Neuron (in vitro differentiated cells): ENCODE measurements around the gene UBXN2A.
A peak's percentile ranks its signal among the peaks of the same experiment; 100 is the strongest.
"Not testable (repeated sequence)": the region's sequence is repeated elsewhere in the genome, so short reads cannot be mapped to it uniquely, and the experiment has no call there.

Experiments
- H2AFZ ChIP-seq: one replicate; pipeline ENCODE4 v1.6.1; 2013; ENCODE audit warnings: low read depth, mild to moderate bottlenecking, inconsistent platforms, low read length, moderate library complexity
- H3K27me3 ChIP-seq: one replicate; pipeline ENCODE4 v1.6.1; 2013; ENCODE audit warnings: low read length; ENCODE audit not compliant: insufficient read depth
- H3K36me3 ChIP-seq: one replicate; pipeline ENCODE4 v1.6.1; 2013; ENCODE audit warnings: low read length; ENCODE audit not compliant: insufficient read depth
- H3K4me1 ChIP-seq: one replicate; pipeline ENCODE4 v1.6.1; 2013; ENCODE audit warnings: low read length; ENCODE audit not compliant: insufficient read depth
- H3K4me3 ChIP-seq: 2 replicates; pipeline ENCODE4 v1.5.1; 2013; ENCODE audit warnings: mild to moderate bottlenecking, low read length, moderate library complexity
- H3K9me3 ChIP-seq: one replicate; pipeline ENCODE4 v1.6.1; 2013; ENCODE audit warnings: low read length

Gene UBXN2A

DNA sequence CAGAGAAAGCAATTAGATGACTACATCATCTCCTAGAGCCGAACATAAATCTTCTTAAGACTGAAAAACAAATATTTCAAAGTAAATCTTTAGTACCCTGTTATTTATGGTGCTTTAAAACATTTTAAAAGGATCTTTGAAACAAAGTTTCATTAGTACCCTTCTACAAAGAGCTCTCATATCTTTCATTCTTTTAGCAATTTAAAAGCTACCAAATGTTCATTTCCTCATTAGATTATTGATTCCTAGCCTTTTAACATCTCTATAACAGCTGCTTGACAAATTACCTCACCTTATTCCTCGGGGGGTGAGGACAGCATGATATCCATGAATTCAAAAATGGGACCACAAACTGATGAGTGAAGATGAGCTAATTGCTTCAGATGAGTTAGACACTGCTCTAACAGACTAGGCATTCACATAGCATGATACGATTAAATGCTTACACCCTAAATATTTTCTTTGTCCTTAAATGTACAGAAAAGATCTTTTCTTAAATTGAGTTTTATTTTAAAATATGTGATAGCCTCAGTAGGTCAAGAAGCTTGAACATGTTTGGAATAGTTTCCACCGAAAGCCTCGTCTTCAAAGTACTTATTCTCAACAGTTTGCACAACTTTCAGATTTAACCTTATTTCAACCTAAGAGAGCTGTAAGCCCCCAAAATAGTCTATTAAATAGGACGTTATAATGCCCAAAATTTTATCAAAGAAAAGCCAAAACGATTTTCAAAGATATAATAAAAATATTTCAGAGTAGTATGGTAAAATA lies 15.5 kb upstream of the UBXN2A start:
- Histone ChIP-seq H3K4me1 (peaks cover 10% of the 10 kb centered on the region), H2AFZ (no peak overlapping the region), H3K36me3 (peaks cover 7% of the 10 kb centered on the region), H3K9me3 (no peaks in the 10 kb centered on the region), H3K27me3 (no peaks in the 10 kb centered on the region), H3K4me3 (peak overlapping the region; percentile 85)

DNA sequence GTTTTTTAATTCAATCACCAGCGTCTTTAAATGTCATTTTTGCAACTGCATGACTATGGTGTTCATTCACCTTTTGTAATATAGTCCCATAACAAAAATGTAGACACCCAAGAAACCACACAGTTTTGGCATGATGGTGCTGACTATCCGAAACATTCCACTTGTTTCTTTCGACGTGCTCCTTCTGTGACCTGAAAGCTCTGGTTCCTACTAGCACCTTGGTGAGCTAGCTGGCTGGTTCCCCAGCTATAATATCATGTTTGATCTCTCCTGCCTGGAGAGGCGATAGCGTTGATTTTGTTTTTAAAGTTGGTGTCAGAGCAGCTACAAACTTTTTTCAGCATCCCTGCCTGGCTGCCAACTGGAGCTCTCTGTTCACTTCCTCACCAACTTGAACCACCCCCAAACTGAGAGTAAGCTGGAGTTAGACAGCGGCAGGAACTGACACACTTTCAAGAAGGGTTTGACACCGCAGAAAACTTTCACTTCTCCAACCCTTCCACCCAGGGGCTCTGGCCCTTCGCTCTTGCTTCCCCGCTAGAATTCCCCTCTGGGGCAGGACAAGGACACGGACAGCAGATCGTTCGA lies 14.5 kb upstream of the UBXN2A start:
- Histone ChIP-seq H3K9me3 (no peaks in the 10 kb centered on the region), H3K4me3 (peak overlapping the region; percentile 85), H3K4me1 (peaks cover 10% of the 10 kb centered on the region), H2AFZ (peak overlapping the region; percentile 64), H3K36me3 (peaks cover 10% of the 10 kb centered on the region), H3K27me3 (no peaks in the 10 kb centered on the region)

DNA sequence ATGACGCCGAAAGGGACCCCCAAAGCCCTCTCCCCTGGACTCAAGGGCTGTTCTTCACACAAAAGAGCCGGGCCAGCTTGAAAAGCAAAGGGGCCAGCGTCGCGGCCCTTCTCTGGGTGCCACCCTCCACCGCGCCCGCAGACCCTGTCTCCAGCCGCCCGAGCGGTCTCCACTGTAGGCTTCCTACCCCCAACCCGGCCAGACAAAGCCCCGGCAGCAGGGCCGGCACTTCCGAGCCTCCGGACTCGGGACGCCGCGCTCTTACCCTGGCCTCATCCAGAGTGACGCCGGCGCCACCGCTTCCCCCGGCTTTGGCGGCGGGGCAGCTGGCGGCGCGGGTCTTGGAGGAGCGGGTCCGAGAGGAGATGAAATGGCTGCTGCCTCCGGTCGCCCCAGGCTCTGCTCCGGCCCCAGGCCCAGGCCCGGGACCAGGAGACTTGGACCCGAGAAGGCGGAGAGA lies 13.9 kb upstream of the UBXN2A start:
- Histone ChIP-seq H3K9me3 (no peaks in the 10 kb centered on the region), H3K4me3 (peak overlapping the region; percentile 85), H3K36me3 (peaks cover 12% of the 10 kb centered on the region), H2AFZ (peak overlapping the region; percentile 64), H3K4me1 (peaks cover 10% of the 10 kb centered on the region), H3K27me3 (no peaks in the 10 kb centered on the region)

DNA sequence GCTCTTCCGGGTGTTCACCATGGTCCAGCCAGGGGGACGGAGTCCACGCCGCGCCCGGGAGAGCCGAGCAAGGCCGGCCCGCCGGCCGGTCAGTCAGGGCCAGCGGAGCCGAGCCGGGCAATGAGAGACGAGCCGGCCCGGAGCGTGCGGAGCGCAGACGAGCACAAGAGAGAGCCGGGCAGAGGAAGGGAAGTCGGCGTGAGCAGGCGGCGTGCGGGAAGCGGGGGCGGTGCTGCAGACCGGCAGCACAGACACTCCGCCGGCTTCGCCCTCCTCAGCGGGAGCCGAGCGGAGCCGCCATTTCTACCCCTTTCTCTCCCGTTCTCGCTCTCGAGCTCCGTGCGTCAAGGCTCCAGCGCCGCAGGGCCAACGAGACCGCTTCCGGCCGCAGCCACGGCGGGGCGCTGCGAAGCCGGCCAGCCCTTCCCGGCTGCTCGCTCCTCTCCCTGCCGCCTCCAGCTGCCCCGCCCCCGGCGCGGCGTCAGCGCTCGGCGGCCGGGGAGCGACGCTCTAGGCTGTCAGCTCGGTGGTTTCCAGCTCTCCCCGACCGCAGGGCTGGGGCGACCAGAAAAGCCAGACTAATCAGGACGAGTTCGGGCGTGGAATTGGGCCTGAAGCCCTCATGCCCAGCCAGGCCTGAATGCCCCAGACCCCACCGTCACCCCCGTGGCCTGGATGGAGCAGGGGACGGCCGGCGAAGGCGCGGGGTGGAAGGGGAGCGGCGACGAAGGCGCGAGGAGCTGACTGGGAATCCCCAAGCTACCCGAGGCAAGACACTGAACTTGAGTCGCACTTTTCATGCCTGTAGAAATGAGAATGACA lies 13.3 kb upstream of the UBXN2A start, which contains the start of gene ATAD2B:
Gene ATAD2B (minus strand): TSS at position 374 of the 822 bp plus-strand sequence. CDS start 353 bp downstream, at position 21.
- peak within 1 kb of the TSS; percentile 96 for H2AFZ ChIP-seq
- H3K9me3 ChIP-seq: no peaks in the 10 kb centered on the region
- peak within 1 kb of the TSS; percentile 85 for H3K4me3 ChIP-seq
- no peaks in the 10 kb centered on the region for H3K27me3 ChIP-seq
- peaks cover 10% of the 10 kb centered on the region for H3K4me1 ChIP-seq
- peaks cover 13% of the 10 kb centered on the region for H3K36me3 ChIP-seq

DNA sequence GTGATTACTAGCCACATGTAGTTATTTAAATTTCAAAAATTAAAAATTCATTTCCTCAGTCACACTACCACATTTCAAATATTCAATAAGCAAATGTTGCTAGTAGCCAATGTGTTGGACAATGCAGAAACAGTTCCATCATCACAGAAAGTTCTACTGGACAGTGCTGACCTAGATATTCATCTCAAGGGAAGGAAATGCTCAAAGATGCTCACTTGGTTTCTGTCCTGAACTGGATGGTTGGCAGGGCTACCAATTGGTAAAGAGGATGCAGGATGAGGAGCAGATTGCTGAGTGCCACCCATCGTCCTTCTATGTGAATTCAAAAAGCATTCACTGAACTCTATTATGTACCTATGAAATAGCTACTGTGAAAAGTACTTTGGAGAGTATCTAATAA lies 6.0 kb upstream of the UBXN2A start:
- Histone ChIP-seq H3K9me3 (no peaks in the 10 kb centered on the region), H3K4me3 (no peak overlapping the region), H3K27me3 (no peaks in the 10 kb centered on the region), H2AFZ (no peak overlapping the region), H3K36me3 (peaks cover 12% of the 10 kb centered on the region), H3K4me1 (peaks cover 3% of the 10 kb centered on the region)

DNA sequence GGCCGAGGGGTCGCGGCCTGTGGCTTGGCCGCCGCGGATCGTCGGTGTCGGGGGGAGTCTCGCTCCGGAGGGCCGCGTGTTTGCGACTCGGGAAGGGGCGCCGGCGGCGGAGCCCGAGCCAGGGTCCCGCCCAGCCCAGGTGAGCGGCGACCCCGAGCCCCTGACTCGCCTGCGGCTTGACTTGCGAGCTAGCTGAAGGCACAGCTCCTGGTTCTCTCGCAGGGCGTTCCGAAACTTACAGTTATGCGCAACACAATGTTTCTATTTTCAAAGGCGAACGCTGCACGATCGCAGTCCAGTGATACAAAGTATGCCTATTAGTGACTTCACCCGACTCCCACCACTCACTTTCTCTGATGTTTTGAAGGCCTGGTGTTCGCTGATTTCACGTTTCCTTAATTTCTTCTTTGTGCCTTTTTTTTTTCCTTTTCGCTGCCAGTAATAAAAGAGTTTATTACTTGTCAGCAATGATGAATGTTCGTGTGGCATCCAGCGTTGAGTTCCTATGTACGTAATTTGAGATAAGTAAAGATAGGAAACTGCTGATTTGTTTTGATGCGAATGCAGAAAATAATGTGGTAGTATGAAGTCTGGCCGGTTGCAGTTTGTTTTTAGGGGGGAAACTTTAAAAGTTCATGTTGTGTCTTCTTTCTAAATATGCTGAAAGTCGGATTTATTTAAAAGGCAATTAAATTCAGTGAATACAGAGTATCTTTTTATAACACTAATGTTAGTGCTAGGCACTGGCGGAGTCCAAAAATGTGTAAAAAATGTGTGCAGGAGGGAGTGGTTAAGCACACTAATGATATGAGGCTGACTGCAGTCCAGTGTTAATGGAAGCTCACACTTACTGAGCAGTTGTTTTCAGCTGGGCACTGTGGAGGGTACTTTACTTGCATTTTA lies 706 bp downstream of the UBXN2A start:
- Histone ChIP-seq H3K4me3 (peak overlapping the region; percentile 97), H2AFZ (peak overlapping the region; percentile 71)

DNA sequence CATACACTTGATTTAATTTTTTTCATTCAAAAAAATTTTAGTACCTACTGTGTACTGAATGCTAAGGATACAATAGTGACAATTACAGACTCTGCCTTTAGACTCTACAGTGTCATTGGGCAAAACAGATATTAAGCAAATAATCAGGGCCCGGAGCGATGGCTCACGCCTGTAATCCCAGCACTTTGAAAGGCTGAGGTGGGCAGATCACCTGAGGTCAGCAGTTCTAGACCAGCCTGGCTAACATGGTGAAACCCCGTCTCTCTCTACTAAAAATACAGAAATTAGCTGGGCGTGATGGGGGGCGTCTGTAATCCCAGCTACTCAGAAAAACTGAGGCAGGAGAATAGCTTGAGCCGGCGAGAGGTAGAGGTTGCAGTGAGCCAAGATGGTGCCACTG lies 1.4 kb downstream of the UBXN2A start:
- Histone ChIP-seq H3K4me3 (peak overlapping the region; percentile 97), H3K9me3 (no peaks in the 10 kb centered on the region), H3K4me1 (peaks cover 15% of the 10 kb centered on the region), H2AFZ (no peak overlapping the region), H3K36me3 (peaks cover 7% of the 10 kb centered on the region), H3K27me3 (no peaks in the 10 kb centered on the region)

More for the DNA sequence above, 706 bp downstream of the UBXN2A start:
- peaks cover 15% of the 10 kb centered on the region for H3K4me1 ChIP-seq
- H3K9me3 ChIP-seq: no peaks in the 10 kb centered on the region
- no peaks in the 10 kb centered on the region for H3K27me3 ChIP-seq
- peaks cover 7% of the 10 kb centered on the region for H3K36me3 ChIP-seq

DNA sequence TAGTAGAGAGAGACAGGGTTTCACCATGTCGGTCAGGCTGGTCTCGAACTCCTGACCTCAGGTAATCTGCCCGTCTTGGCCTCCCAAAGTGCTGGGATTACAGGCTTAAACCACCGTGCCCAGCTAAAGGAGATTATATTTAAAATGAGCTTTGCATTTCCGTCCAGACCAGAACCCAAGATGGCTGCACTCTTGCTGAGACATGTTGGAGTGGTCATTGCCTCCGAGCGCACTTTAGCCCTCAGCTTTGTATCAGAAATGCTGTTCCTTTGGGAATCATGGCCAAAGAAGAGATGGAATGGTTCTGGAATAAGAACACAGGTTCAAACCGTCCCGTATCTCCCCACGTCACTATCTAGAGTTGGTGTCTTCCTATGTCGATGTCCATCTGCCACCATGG lies 3.4 kb downstream of the UBXN2A start:
- Histone ChIP-seq H3K4me3 (no peak overlapping the region), H3K4me1 (peaks cover 15% of the 10 kb centered on the region), H3K36me3 (peaks cover 12% of the 10 kb centered on the region), H2AFZ (no peak overlapping the region), H3K27me3 (no peaks in the 10 kb centered on the region), H3K9me3 (no peaks in the 10 kb centered on the region)

DNA sequence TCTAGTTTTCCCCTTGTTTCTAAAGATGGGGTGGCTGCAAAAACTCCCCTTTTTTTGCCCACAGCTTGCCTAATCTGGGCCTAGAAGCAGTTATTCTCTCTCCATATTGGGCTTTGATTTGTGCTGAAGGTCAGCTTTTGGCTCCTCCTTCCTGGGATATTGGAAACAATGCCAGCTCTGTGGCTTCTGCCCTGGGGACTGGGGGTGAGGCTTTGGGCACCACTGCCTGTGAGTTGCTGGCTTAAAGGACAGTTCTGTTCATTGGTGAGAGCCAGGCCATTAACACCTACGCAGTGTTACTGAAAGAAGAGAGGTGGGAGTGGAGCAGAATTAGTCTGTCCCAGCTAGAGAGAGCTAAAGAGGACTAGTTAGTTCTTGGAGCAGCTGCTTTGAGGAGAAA lies 4.3 kb downstream of the UBXN2A start:
- Histone ChIP-seq H2AFZ (no peak overlapping the region), H3K4me3 (no peak overlapping the region), H3K4me1 (peaks cover 10% of the 10 kb centered on the region), H3K36me3 (peaks cover 12% of the 10 kb centered on the region), H3K27me3 (no peaks in the 10 kb centered on the region), H3K9me3 (no peaks in the 10 kb centered on the region)

DNA sequence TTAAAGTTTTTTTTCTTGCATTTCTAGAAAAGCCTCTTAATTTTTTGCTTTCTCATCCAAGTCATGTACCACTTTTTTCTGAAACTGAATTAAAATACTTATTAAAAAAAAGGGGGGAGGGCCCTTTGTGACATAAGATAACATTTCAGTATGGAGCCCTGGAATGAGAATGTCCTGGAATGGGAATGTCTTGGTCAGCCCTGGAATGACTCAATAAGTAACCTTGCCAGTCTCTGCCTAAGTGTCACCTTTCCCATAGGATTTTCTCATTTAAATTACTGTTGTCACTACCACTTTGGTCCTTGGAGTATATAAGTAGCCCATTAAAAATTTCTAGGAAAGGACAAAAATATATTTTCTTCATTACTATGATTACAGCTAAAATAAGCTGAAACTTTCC lies 4.7 kb downstream of the UBXN2A start:
- Histone ChIP-seq H3K4me3 (no peak overlapping the region), H3K27me3 (no peaks in the 10 kb centered on the region), H3K4me1 (peaks cover 9% of the 10 kb centered on the region), H2AFZ (no peak overlapping the region), H3K36me3 (peaks cover 12% of the 10 kb centered on the region), H3K9me3 (no peaks in the 10 kb centered on the region)

DNA sequence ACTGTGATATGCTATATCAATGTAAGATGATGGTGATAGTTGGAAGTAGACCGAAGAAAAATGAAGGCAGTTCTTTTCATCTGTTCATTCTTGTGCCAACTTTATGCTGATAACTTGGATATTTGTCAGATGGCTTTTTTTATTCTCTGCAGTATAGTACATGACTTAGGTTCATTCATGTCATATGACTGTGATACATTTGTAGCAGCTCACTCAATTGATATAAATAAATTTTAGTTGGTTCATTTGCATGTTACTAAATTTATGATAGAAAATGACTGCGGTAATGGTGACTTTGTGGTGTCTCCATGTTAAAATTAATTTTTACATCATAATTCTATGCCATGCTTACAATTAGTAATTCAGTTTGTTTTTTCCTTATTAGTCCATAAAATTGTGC lies 7.1 kb downstream of the UBXN2A start:
- H3K36me3 ChIP-seq: peaks cover 13% of the 10 kb centered on the region
- no peak overlapping the region for H3K4me3 ChIP-seq
- H2AFZ ChIP-seq: no peak overlapping the region
- no peaks in the 10 kb centered on the region for H3K9me3 ChIP-seq
- H3K27me3 ChIP-seq: no peaks in the 10 kb centered on the region
- H3K4me1 ChIP-seq: no peaks in the 10 kb centered on the region

DNA sequence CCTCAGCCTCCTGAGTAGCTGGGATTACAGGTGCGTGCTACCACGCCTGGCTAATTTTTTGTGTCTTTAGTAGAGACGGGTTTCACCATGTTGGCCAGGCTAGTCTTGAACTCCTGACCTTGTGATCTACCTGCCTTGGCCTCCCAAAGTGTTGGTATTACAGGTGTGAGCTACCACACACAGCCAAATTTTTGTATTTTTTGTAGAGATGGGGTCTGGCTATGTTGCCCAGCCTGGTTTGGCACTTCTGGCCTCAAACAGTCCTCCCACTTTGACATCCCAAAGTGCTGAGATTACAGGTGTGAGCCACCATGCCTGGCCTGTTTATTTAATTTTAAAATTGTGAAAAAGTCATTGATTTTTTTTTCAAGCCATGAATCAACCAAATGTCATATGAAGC lies 12.3 kb downstream of the UBXN2A start:
- not testable (repeated sequence) for H3K4me3 ChIP-seq, H2AFZ ChIP-seq, H3K27me3 ChIP-seq, H3K9me3 ChIP-seq, H3K4me1 ChIP-seq
- peaks cover 12% of the 10 kb centered on the region for H3K36me3 ChIP-seq
